B cell (primary cell): ENCODE measurements around the gene PRTN3. TPM values are rescaled to one million over a fixed set of nuclear protein-coding genes. Genes with fewer than 3 reads are reported as not detected.

Experiments
- ATAC-seq: fragments of 200-7000 bp; cut with Tn5 transposase; one replicate; pipeline ENCODE4 v1.10.0; 2021; ENCODE audit warnings: low read depth, mild to moderate bottlenecking, moderate number of reproducible peaks, moderate library complexity
- CTCF ChIA-PET: fragments of 350-600 bp; sonication (Branson Sonifier 250); formaldehyde crosslinking; loops from one replicate; lab custom pipeline; 2021; ENCODE audit warnings: antibody characterized with exemption, inconsistent platforms; lab: Charles Lee
- POLR2A ChIA-PET: fragments of 350-600 bp; sonication (Branson Sonifier 250); formaldehyde crosslinking; loops from one replicate; lab custom pipeline; 2021; ENCODE audit warnings: antibody characterized with exemption; lab: Charles Lee
- DNase-seq: peaks from one replicate; pipeline ENCODE4 v3.0.0; 2013
- H2AFZ ChIP-seq: 2 replicates; pipeline ENCODE4 v1.6.1; 2012; ENCODE audit warnings: mild to moderate bottlenecking, low read depth, low read length; ENCODE audit not compliant: insufficient read depth, poor library complexity, severe bottlenecking
- H3K27ac ChIP-seq, 2 donors: 1 replicate in 1 of 2; 2 replicates in 1 of 2; pipeline ENCODE4 v1.5.1; 2012 to 2013; ENCODE audit warnings: low read length in 2 of 2, mild to moderate bottlenecking in 2 of 2, moderate library complexity in 1 of 2
- H3K27me3 ChIP-seq, 4 experiments: fragments of 200-600 bp in 1 of 4; sonication (generic) in 1 of 4; replicated peaks in 1 of 4; 1 replicate in 2 of 4; 2 replicates in 2 of 4; pipeline versions ENCODE4 v1.6.1 to v1.7.0; 2013 to 2016; ENCODE audit warnings: low read length in 3 of 4, mild to moderate bottlenecking in 2 of 4, mixed read lengths in 1 of 4, moderate library complexity in 1 of 4; ENCODE audit not compliant: insufficient read depth in 4 of 4, control insufficient read depth in 3 of 4; ENCODE audit errors: control extremely low read depth in 1 of 4
- H3K36me3 ChIP-seq, 2 experiments: replicated peaks in 1 of 2; 1 replicate in 1 of 2; 2 replicates in 1 of 2; pipeline versions ENCODE4 v1.6.1 to v1.7.1; 2013; ENCODE audit warnings: low read length in 1 of 2; ENCODE audit not compliant: insufficient read depth in 2 of 2, control insufficient read depth in 1 of 2; ENCODE audit errors: control extremely low read depth in 1 of 2, extremely low read depth in 1 of 2
- H3K4me1 ChIP-seq, 2 donors: fragments of 200-600 bp in 1 of 2; sonication (generic) in 1 of 2; 1 replicate in 1 of 2; 2 replicates in 1 of 2; pipeline versions ENCODE4 v1.5.1 to v1.6.1; 2013 to 2017; ENCODE audit warnings: low read length in 2 of 2; ENCODE audit not compliant: control insufficient read depth in 2 of 2, insufficient read depth in 2 of 2
- H3K4me2 ChIP-seq: replicated peaks from 2 replicates; pipeline ENCODE3; 2012; ENCODE audit warnings: mild to moderate bottlenecking, low read depth, low read length; ENCODE audit not compliant: poor library complexity, severe bottlenecking
- H3K4me3 ChIP-seq, 5 experiments: fragments of 200-600 bp in 1 of 5; sonication (generic) in 1 of 5; 1 replicate in 3 of 5; 2 replicates in 2 of 5; pipeline versions ENCODE4 v1.5.1 to v1.7.0; 2011 to 2016; ENCODE audit warnings: low read length in 4 of 5, mild to moderate bottlenecking in 4 of 5, low read depth in 2 of 5, control low read depth in 1 of 5, moderate library complexity in 1 of 5; ENCODE audit not compliant: insufficient read depth in 1 of 5; ENCODE audit errors: control extremely low read depth in 1 of 5, extremely low read depth in 1 of 5
- H3K79me2 ChIP-seq: fragments of 200-600 bp; sonication (generic); one replicate; pipeline ENCODE4 v1.6.0; 2016; ENCODE audit warnings: low read length; ENCODE audit not compliant: control insufficient read depth, insufficient read depth
- H3K9ac ChIP-seq: fragments of 200-600 bp; sonication (generic); 2 replicates; pipeline ENCODE4 v1.6.1; 2017; ENCODE audit warnings: mild to moderate bottlenecking, low read length, moderate library complexity
- H3K9me3 ChIP-seq, 3 donors: one replicate each; pipeline versions ENCODE4 v1.6.1 to v1.7.1; 2013; ENCODE audit warnings: low read length in 2 of 3; ENCODE audit not compliant: control insufficient read depth in 2 of 3, insufficient read depth in 1 of 3; ENCODE audit errors: control extremely low read depth in 1 of 3
- H4K20me1 ChIP-seq: 2 replicates; pipeline ENCODE4 v1.6.0; 2012; ENCODE audit warnings: mild to moderate bottlenecking, low read length; ENCODE audit not compliant: insufficient read depth, control insufficient read depth, poor library complexity, severe bottlenecking
- H3K27ac Mint-ChIP-seq: one replicate; pipeline ENCODE4 v1.8.0; 2021; ENCODE audit warnings: mixed read lengths
- H3K27me3 Mint-ChIP-seq: one replicate; pipeline ENCODE4 v1.8.0; 2021; ENCODE audit warnings: mixed read lengths
- H3K4me1 Mint-ChIP-seq: one replicate; pipeline ENCODE4 v1.8.0; 2021; ENCODE audit warnings: mixed read lengths
- H3K4me3 Mint-ChIP-seq: one replicate; pipeline ENCODE4 v1.8.0; 2021; ENCODE audit warnings: mixed read lengths
- H3K9me3 Mint-ChIP-seq: one replicate; pipeline ENCODE4 v1.8.0; 2022; ENCODE audit warnings: mixed read lengths; ENCODE audit not compliant: insufficient read depth
- EZH2 ChIP-seq: IDR thresholded peaks from 2 replicates; pipeline ENCODE4 v1.6.1; 2012; ENCODE audit warnings: borderline replicate concordance, low read depth, mild to moderate bottlenecking, moderate library complexity, low read length; ENCODE audit not compliant: insufficient read depth, poor library complexity, severe bottlenecking
- WGBS: methylation state at CpG from one replicate; pipeline ENCODE4 v1.1.5; 2013; ENCODE audit warnings: missing lambda C conversion rate; ENCODE audit not compliant: insufficient coverage; 5-methylcytosine and 5-hydroxymethylcytosine counted together
- intact Hi-C: fragments of 100-400 bp; cut with micrococcal nuclease; formaldehyde crosslinking; loops from one replicate; pipeline ENCODE4 v1.10.0; 2022
- polyA plus RNA-seq: library from polyadenylated mRNA; depleted of rRNA; stranded (reverse); fragments of >200 nt; gene quantifications from 2 replicates; pipeline ENCODE4 v1.2.3, GENCODE V29; 2012
- small RNA-seq: library from RNA; depleted of rRNA; stranded (forward); fragments of <200 nt; gene quantifications from one replicate; pipeline ENCODE3, GENCODE V24; 2012; ENCODE audit warnings: low replicate concordance, low read depth; ENCODE audit not compliant: insufficient read length
- total RNA-seq, 2 donors: library from RNA; stranded (reverse); fragments of 120-200 nt in 1 of 2; gene quantifications; 1 replicate in 1 of 2; 2 replicates in 1 of 2; pipeline versions ENCODE4 v1.2.3 to v1.2.4, GENCODE V29; 2013 to 2022
- TF ChIP-seq, protein P1 (sequence below): fragments of 200-600 bp; IDR thresholded peaks from one replicate; pipeline ENCODE4 v1.8.0; 2022; ENCODE audit warnings: antibody characterized with exemption, mild to moderate bottlenecking

The PRTN3 gene
- total and polyA plus RNA-seq, 2 donors (not counting 1 experiment from before 2014, with no cell fraction given), result not detected

DNA sequence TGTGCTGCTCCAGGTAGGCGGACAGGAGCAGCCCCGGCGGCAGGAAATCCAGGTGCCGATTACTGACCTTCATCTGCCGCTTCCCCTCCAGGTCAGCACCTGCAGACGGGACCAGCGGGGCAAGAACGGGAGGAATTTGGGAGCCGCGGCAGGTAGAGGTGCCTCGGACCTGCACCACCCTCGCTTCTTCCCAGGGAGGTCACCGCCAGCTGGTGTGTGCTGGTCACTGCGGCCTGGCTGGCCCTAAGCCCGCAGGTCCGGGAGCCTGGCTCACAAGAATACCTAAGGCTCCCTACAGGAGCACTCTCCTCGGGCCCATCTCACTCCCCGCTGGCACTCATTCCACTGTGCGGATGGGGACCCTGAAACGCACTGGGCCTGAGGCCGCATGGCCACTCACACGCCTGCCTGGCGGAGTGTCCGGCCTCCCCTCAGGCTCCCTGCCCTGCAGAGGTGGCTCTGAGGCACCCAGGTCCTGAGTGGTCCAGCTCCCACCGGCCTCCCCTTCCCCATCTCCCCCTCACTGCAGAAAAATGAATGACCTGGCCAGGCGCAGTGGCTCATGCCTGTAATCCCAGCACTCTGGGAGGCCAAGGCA is 56.7 kb downstream of the PRTN3 start:
- Histone ChIP-seq H3K27ac (no peak overlapping the region), H3K27me3 (no peaks in the 10 kb centered on the region), H3K9me3 (no peaks in the 10 kb centered on the region), H3K4me1 (peaks cover 0 to 18% of the 10 kb centered on the region in 2 donors), H3K4me2 (no peak overlapping the region), H3K79me2 (peaks cover 17% of the 10 kb centered on the region), H3K4me3 (no peak overlapping the region), H3K9ac (no peak overlapping the region), H4K20me1 (peaks cover 48% of the 10 kb centered on the region), H3K36me3 (peaks cover 0 to 50% of the 10 kb centered on the region in 2 experiments), H2AFZ (no peak overlapping the region)
- no peaks in the 10 kb centered on the region for H3K27me3 Mint-ChIP-seq
- TF ChIP-seq EZH2, result no peak
- TF ChIP-seq, protein P1, sequence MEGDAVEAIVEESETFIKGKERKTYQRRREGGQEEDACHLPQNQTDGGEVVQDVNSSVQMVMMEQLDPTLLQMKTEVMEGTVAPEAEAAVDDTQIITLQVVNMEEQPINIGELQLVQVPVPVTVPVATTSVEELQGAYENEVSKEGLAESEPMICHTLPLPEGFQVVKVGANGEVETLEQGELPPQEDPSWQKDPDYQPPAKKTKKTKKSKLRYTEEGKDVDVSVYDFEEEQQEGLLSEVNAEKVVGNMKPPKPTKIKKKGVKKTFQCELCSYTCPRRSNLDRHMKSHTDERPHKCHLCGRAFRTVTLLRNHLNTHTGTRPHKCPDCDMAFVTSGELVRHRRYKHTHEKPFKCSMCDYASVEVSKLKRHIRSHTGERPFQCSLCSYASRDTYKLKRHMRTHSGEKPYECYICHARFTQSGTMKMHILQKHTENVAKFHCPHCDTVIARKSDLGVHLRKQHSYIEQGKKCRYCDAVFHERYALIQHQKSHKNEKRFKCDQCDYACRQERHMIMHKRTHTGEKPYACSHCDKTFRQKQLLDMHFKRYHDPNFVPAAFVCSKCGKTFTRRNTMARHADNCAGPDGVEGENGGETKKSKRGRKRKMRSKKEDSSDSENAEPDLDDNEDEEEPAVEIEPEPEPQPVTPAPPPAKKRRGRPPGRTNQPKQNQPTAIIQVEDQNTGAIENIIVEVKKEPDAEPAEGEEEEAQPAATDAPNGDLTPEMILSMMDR, result no peak
- DNase-seq (no peak), ATAC-seq (no peak)
- intact Hi-C loops, result no loop called here
- CTCF ChIA-PET, result interaction anchor here (1.3 to 1.5 kb wide), 4 partner anchors 10 to 34 kb away, joined by 4 to 5 read pairs (median 4); no protein-coding TSS in a partner anchor
- peaks cover 24% of the 10 kb centered on the region for H3K4me1 Mint-ChIP-seq
- POLR2A ChIA-PET, result interaction anchor here (0.6 to 2.0 kb wide), 4 partner anchors 9 to 301 kb away, joined by 3 to 9 read pairs (median 6); no protein-coding TSS in a partner anchor
- H3K9me3 Mint-ChIP-seq, result no peaks in the 10 kb centered on the region
- WGBS, result 98% methylated on average over 26 of the region's 26 CpGs
- no peak overlapping the region for H3K4me3 Mint-ChIP-seq
- peak overlapping the region; percentile 59 for H3K27ac Mint-ChIP-seq

Small RNA genes within 50 kb of the gene (small RNA-seq; reads per million reads assigned to genes)
- gene MIR3187 (not detected), gene RNU6-9 (4.6 reads per million, percentile 65 among the genes with 10 or more reads in this experiment)

Other genes with a start within 250 kb of the PRTN3 start
- 73.2 and 77.8 TPM in 2 replicates for gene POLRMT, start 207.5 kb upstream of the PRTN3 start, total RNA-seq
- 98.0 and 106 TPM in 2 replicates for gene POLRMT, start 207.5 kb upstream of the PRTN3 start, polyA plus RNA-seq
- gene FGF22, start 201.1 kb upstream of the PRTN3 start, total RNA-seq, result 2.9 and 3.4 TPM in 2 replicates
- gene FGF22, start 201.1 kb upstream of the PRTN3 start, polyA plus RNA-seq, result 0.34 and 0.37 TPM in 2 replicates
- 74.3 and 88.8 TPM in 2 replicates for gene RNF126, start 177.8 kb upstream of the PRTN3 start, total RNA-seq
- 99.6 and 118 TPM in 2 replicates for gene RNF126, start 177.8 kb upstream of the PRTN3 start, polyA plus RNA-seq
- 5.6 and 5.8 TPM in 2 replicates for gene FSTL3, start 164.6 kb upstream of the PRTN3 start, total RNA-seq
- 2.6 and 5.8 TPM in 2 replicates for gene FSTL3, start 164.6 kb upstream of the PRTN3 start, polyA plus RNA-seq
- gene PRSS57, start 145.5 kb upstream of the PRTN3 start, total RNA-seq, result not detected in 2 replicates
- gene PRSS57, start 145.5 kb upstream of the PRTN3 start, polyA plus RNA-seq, result not detected in 2 replicates
- not detected in 2 replicates for gene PALM, start 132.1 kb upstream of the PRTN3 start, total RNA-seq
- 0.15 and 0.53 TPM in 2 replicates for gene PALM, start 132.1 kb upstream of the PRTN3 start, polyA plus RNA-seq
- not detected in 2 replicates for gene MISP, start 89.9 kb upstream of the PRTN3 start, total RNA-seq
- gene MISP, start 89.9 kb upstream of the PRTN3 start, polyA plus RNA-seq, result not detected in 2 replicates
- gene PTBP1, start 43.5 kb upstream of the PRTN3 start, total RNA-seq, result 304 and 309 TPM in 2 replicates
- 137 and 154 TPM in 2 replicates for gene PTBP1, start 43.5 kb upstream of the PRTN3 start, polyA plus RNA-seq
- not detected in 2 replicates for gene PLPPR3, start 19.0 kb upstream of the PRTN3 start, total RNA-seq
- gene PLPPR3, start 19.0 kb upstream of the PRTN3 start, polyA plus RNA-seq, result not detected in 2 replicates
- 0.44 and 0.70 TPM in 2 replicates for gene AZU1, start 13.2 kb upstream of the PRTN3 start, total RNA-seq
- 0.13 and 0.59 TPM in 2 replicates for gene AZU1, start 13.2 kb upstream of the PRTN3 start, polyA plus RNA-seq
- not detected in 2 replicates for gene ELANE, start 11.3 kb downstream of the PRTN3 start, total RNA-seq
- gene ELANE, start 11.3 kb downstream of the PRTN3 start, polyA plus RNA-seq, result 0.18 TPM in 1 of 2 replicates, not detected in the other
- 0.79 and 0.87 TPM in 2 replicates for gene CFD, start 18.7 kb downstream of the PRTN3 start, total RNA-seq
- gene CFD, start 18.7 kb downstream of the PRTN3 start, polyA plus RNA-seq, result 2.9 and 6.6 TPM in 2 replicates
- gene MED16, start 52.2 kb downstream of the PRTN3 start, total RNA-seq, result 85.0 and 88.6 TPM in 2 replicates
- 60.3 and 85.3 TPM in 2 replicates for gene MED16, start 52.2 kb downstream of the PRTN3 start, polyA plus RNA-seq
- gene RNU6-9, start 52.5 kb downstream of the PRTN3 start, total RNA-seq, result not detected in 2 replicates
- not detected in 2 replicates for gene RNU6-9, start 52.5 kb downstream of the PRTN3 start, polyA plus RNA-seq
- gene R3HDM4, start 72.2 kb downstream of the PRTN3 start, total RNA-seq, result 165 and 176 TPM in 2 replicates
- gene R3HDM4, start 72.2 kb downstream of the PRTN3 start, polyA plus RNA-seq, result 168 and 185 TPM in 2 replicates
- gene KISS1R, start 76.3 kb downstream of the PRTN3 start, total RNA-seq, result 0.56 and 0.79 TPM in 2 replicates
- gene KISS1R, start 76.3 kb downstream of the PRTN3 start, polyA plus RNA-seq, result 0.55 and 1.3 TPM in 2 replicates
- gene ARID3A, start 85.0 kb downstream of the PRTN3 start, total RNA-seq, result 60.5 and 66.7 TPM in 2 replicates
- gene ARID3A, start 85.0 kb downstream of the PRTN3 start, polyA plus RNA-seq, result 16.5 and 22.9 TPM in 2 replicates
- gene WDR18, start 143.3 kb downstream of the PRTN3 start, total RNA-seq, result 50.5 and 60.5 TPM in 2 replicates
- gene WDR18, start 143.3 kb downstream of the PRTN3 start, polyA plus RNA-seq, result 29.6 and 48.5 TPM in 2 replicates
- gene GRIN3B, start 159.4 kb downstream of the PRTN3 start, total RNA-seq, result 0.10 and 0.42 TPM in 2 replicates
- gene GRIN3B, start 159.4 kb downstream of the PRTN3 start, polyA plus RNA-seq, result 0.07 and 0.10 TPM in 2 replicates
- gene TMEM259, start 180.1 kb downstream of the PRTN3 start, total RNA-seq, result 373 and 377 TPM in 2 replicates
- gene TMEM259, start 180.1 kb downstream of the PRTN3 start, polyA plus RNA-seq, result 607 and 730 TPM in 2 replicates
- gene RNU6-2, start 180.5 kb downstream of the PRTN3 start, total RNA-seq, result not detected in 2 replicates
- gene RNU6-2, start 180.5 kb downstream of the PRTN3 start, polyA plus RNA-seq, result not detected in 2 replicates
- gene CNN2, start 185.6 kb downstream of the PRTN3 start, total RNA-seq, result 186 and 198 TPM in 2 replicates
- gene CNN2, start 185.6 kb downstream of the PRTN3 start, polyA plus RNA-seq, result 301 and 325 TPM in 2 replicates
- gene ABCA7, start 199.1 kb downstream of the PRTN3 start, total RNA-seq, result 192 and 206 TPM in 2 replicates
- 281 and 425 TPM in 2 replicates for gene ABCA7, start 199.1 kb downstream of the PRTN3 start, polyA plus RNA-seq
- 490 and 523 TPM in 2 replicates for gene ARHGAP45, start 226.2 kb downstream of the PRTN3 start, total RNA-seq
- gene ARHGAP45, start 226.2 kb downstream of the PRTN3 start, polyA plus RNA-seq, result 488 and 579 TPM in 2 replicates